ENCODE results near the gene SPTLC3. TPM values are rescaled to one million over a fixed set of nuclear protein-coding genes. Genes with fewer than 3 reads are reported as not detected.

Gene SPTLC3
- total RNA-seq, 1 experiment from 2014 or later, result 10.7 TPM

DNA sequence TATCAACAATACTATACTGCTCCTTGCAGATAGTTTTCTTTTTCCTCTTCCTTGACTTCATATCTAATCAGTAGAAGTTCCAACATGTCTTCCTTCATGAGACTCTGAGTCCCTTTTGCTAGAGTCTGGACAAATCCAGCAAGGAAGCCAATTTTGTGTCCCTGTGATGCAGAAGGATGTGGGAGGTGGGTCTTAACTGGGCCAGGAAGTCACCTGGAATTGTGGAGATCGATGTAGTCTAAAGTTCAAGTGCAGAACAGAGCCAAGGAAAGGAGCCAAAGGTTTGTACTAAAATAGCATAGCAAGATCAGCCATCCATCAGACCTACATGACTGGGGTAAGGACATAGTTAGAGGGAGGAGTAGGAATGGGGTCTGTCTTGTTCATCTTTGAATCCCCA lies 37.6 kb downstream of the SPTLC3 start:
- Histone ChIP-seq H3K79me2 (ENCODE audit: low read depth) (no peaks in the 10 kb centered on the region), H3K36me3 (ENCODE audit: low read depth) (no peaks in the 10 kb centered on the region), H3K9me2 (ENCODE audit: insufficient read depth) (0 out of 2 replicates have a peak, but pooled peaks cover 3% of the 10 kb centered on the region), H3K4me1 (replicated peaks; ENCODE audit: insufficient read depth) (no peaks in the 10 kb centered on the region), H2AFZ (no peak overlapping the region), H3F3A (ENCODE audit: insufficient read depth, low read depth) (no peaks in the 10 kb centered on the region), H3K9me3 (ENCODE audit: insufficient read depth, low read depth) (no peaks in the 10 kb centered on the region), H4K20me1 (ENCODE audit: insufficient read depth) (no peaks in the 10 kb centered on the region), H3K4me2 (no peak overlapping the region), H3K27ac (no peak overlapping the region), H3K4me3 (no peak overlapping the region), H3K27me3 (ENCODE audit: insufficient read depth, low read depth) (no peaks in the 10 kb centered on the region)
- ChIA-PET POLR2A (ENCODE audit: unreplicated experiment) (no interaction called here), CTCF (no interaction called here)
- intact Hi-C loops (cut with micrococcal nuclease; ENCODE audit: unreplicated experiment), result no loop called here
- no peak for DNase-seq
- no peak for TF ChIP-seq EZH2 (IDR thresholded peaks at IDR 0.05; ENCODE audit: low read depth)
- TF ChIP-seq, protein P1, sequence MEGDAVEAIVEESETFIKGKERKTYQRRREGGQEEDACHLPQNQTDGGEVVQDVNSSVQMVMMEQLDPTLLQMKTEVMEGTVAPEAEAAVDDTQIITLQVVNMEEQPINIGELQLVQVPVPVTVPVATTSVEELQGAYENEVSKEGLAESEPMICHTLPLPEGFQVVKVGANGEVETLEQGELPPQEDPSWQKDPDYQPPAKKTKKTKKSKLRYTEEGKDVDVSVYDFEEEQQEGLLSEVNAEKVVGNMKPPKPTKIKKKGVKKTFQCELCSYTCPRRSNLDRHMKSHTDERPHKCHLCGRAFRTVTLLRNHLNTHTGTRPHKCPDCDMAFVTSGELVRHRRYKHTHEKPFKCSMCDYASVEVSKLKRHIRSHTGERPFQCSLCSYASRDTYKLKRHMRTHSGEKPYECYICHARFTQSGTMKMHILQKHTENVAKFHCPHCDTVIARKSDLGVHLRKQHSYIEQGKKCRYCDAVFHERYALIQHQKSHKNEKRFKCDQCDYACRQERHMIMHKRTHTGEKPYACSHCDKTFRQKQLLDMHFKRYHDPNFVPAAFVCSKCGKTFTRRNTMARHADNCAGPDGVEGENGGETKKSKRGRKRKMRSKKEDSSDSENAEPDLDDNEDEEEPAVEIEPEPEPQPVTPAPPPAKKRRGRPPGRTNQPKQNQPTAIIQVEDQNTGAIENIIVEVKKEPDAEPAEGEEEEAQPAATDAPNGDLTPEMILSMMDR (conservative IDR thresholded peaks at IDR 0.05), result no peak
- no TSS peak for BruUV-seq (replicated peaks)

DNA sequence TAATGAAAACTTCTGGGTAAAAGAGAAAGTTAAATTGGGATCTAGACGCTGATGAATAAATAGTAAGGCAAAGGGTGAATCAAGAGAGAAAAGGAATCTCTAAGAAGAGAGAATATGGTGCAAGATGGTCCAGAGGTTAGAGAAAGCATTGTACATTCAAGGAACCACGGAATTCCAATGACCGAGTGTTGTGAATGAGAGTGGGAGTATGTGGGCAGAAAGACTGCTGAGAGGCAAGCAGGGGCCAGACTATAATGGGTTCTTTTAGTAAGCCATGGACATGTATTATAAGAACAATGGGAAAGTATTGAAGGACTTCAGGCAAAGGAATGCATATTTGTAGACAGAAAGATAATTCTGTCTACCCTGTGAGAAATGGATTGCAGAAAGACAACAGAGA lies 45.2 kb downstream of the SPTLC3 start:
- Histone ChIP-seq H3K4me3 (no peak overlapping the region), H3K4me1 (replicated peaks; ENCODE audit: insufficient read depth) (no peaks in the 10 kb centered on the region), H3F3A (ENCODE audit: insufficient read depth, low read depth) (no peaks in the 10 kb centered on the region), H3K79me2 (ENCODE audit: low read depth) (no peaks in the 10 kb centered on the region), H2AFZ (no peak overlapping the region), H3K9me3 (ENCODE audit: insufficient read depth, low read depth) (no peaks in the 10 kb centered on the region), H3K9me2 (ENCODE audit: insufficient read depth) (no peaks in the 10 kb centered on the region), H3K27ac (no peak overlapping the region), H3K36me3 (ENCODE audit: low read depth) (no peaks in the 10 kb centered on the region), H3K27me3 (ENCODE audit: insufficient read depth, low read depth) (no peaks in the 10 kb centered on the region), H4K20me1 (ENCODE audit: insufficient read depth) (no peaks in the 10 kb centered on the region), H3K4me2 (no peak overlapping the region)
- TF ChIP-seq EZH2 (IDR thresholded peaks at IDR 0.05; ENCODE audit: low read depth), result no peak
- TF ChIP-seq, protein P1 (conservative IDR thresholded peaks at IDR 0.05), result no peak
- DNase-seq, result no peak
- ChIA-PET CTCF (no interaction called here), POLR2A (ENCODE audit: unreplicated experiment) (no interaction called here)
- BruUV-seq (replicated peaks), result no TSS peak
- intact Hi-C loops (cut with micrococcal nuclease; ENCODE audit: unreplicated experiment), result no loop called here

DNA sequence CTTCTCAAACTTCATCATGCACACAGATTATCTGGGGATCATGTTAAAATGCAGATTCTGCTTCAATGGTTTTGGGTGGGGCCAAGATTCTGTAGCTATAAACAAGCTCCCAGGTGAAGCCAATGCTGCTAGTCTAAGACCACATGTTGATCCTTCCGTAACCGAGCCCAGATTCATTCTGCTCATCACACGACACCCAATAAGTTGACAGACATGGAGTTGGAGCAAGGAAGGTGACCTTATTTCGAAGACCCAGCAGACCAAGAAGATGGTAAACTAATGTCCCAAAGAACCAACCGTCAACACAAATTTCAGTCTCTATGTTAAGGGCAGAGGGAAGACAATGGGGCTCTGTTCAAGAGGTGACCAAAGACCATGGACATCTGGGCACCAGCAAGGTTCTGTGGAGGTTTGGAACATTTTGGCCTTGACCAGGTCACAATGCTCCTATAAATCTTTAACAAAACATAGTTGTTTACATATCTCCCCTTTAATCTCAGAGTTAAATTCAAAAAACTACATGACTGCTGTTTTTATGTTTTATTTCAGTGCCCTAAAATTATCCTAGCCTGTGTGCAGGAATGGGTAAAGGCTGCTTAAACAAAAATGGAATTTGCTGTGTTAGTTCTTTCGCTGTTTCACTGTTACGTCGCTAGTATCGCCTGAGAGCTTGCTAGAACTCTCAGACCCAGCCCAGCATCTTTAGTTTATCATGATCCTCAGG lies 50.1 kb downstream of the SPTLC3 start:
- ChIA-PET POLR2A (ENCODE audit: unreplicated experiment) (no interaction called here), CTCF (no interaction called here)
- no peak overlapping the region for H3K4me3 ChIP-seq
- TF ChIP-seq, protein P1 (conservative IDR thresholded peaks at IDR 0.05), result no peak
- TF ChIP-seq EZH2 (IDR thresholded peaks at IDR 0.05; ENCODE audit: low read depth), result no peak
- DNase-seq, result no peak
- 0 out of 2 replicates have a peak, but pooled peaks cover 7% of the 10 kb centered on the region for H3K4me1 ChIP-seq (replicated peaks; ENCODE audit: insufficient read depth)
- no peak overlapping the region for H2AFZ ChIP-seq
- H3K4me2 ChIP-seq, result no peak overlapping the region
- no peaks in the 10 kb centered on the region for H3K9me2 ChIP-seq (ENCODE audit: insufficient read depth)
- no peaks in the 10 kb centered on the region for H3F3A ChIP-seq (ENCODE audit: insufficient read depth, low read depth)
- H3K9me3 ChIP-seq (ENCODE audit: insufficient read depth, low read depth), result no peaks in the 10 kb centered on the region
- no peaks in the 10 kb centered on the region for H3K27me3 ChIP-seq (ENCODE audit: insufficient read depth, low read depth)
- BruUV-seq (replicated peaks), result no TSS peak
- intact Hi-C loops (cut with micrococcal nuclease; ENCODE audit: unreplicated experiment), result no loop called here
- no peaks in the 10 kb centered on the region for H3K79me2 ChIP-seq (ENCODE audit: low read depth)
- no peaks in the 10 kb centered on the region for H4K20me1 ChIP-seq (ENCODE audit: insufficient read depth)
- no peak overlapping the region for H3K27ac ChIP-seq
- H3K36me3 ChIP-seq (ENCODE audit: low read depth), result no peaks in the 10 kb centered on the region
